AML-193 (cell line): Measurements from ENCODE around the gene C10orf67.
"Not testable (repeated sequence)": the region's sequence is repeated elsewhere in the genome, so short reads cannot be mapped to it uniquely, and the experiment has no call there.

Source experiments
- DNase-seq, 2 experiments: peaks; one replicate each; lab custom pipeline; 2025; lab: John Stamatoyannopoulos, UW

Gene C10orf67

GRCh38 chr10:23322082-23322481 lies 22.5 kb downstream of the C10orf67 start:
- no peak for DNase-seq

- DNase-seq: no peak
Measured at GRCh38 chr10:23319835-23320234, 24.8 kb downstream of the C10orf67 start.

GRCh38 chr10:23318359-23318758 lies 26.2 kb downstream of the C10orf67 start:
- no peak for DNase-seq

- DNase-seq: no peak
Measured at GRCh38 chr10:23317416-23317815, 27.2 kb downstream of the C10orf67 start.

GRCh38 chr10:23316406-23316805 lies 28.2 kb downstream of the C10orf67 start:
- no peak for DNase-seq

GRCh38 chr10:23315966-23316365 lies 28.6 kb downstream of the C10orf67 start:
- DNase-seq: no peak

- peak; percentile 68 to 70 for DNase-seq
Measured at GRCh38 chr10:23314835-23315239, 29.8 kb downstream of the C10orf67 start.

- no peak for DNase-seq
Measured at GRCh38 chr10:23311034-23311433, 33.6 kb downstream of the C10orf67 start.

GRCh38 chr10:23310404-23310803 lies 34.2 kb downstream of the C10orf67 start:
- DNase-seq: no peak

- DNase-seq: not testable (repeated sequence)
Measured at GRCh38 chr10:23299961-23300360, 44.6 kb downstream of the C10orf67 start.

- DNase-seq: peak; percentile 3 to 4
Measured at GRCh38 chr10:23294638-23295247, 49.9 kb downstream of the C10orf67 start.

- no peak for DNase-seq
Measured at GRCh38 chr10:23293973-23294590, 50.5 kb downstream of the C10orf67 start.

- DNase-seq: peak; percentile 4 to 29
Measured at GRCh38 chr10:23293145-23293724, 51.4 kb downstream of the C10orf67 start.

GRCh38 chr10:23291551-23292334 lies 52.9 kb downstream of the C10orf67 start:
- DNase-seq: no peak

- DNase-seq: no peak
Measured at GRCh38 chr10:23284674-23285335, 59.8 kb downstream of the C10orf67 start.

- DNase-seq: no peak
Measured at GRCh38 chr10:23284155-23284554, 60.4 kb downstream of the C10orf67 start.

GRCh38 chr10:23283680-23284079 lies 60.9 kb downstream of the C10orf67 start:
- DNase-seq: no peak

- no peak for DNase-seq
Measured at GRCh38 chr10:23281044-23281433, 63.6 kb downstream of the C10orf67 start.

GRCh38 chr10:23280419-23281043 lies 64.1 kb downstream of the C10orf67 start:
- DNase-seq: no peak

GRCh38 chr10:23275355-23275754 lies 69.2 kb downstream of the C10orf67 start:
- no peak for DNase-seq

GRCh38 chr10:23274179-23274578 lies 70.4 kb downstream of the C10orf67 start:
- not testable (repeated sequence) for DNase-seq

- DNase-seq: no peak
Measured at GRCh38 chr10:23270531-23270930, 74.1 kb downstream of the C10orf67 start.
